Hindlimb muscle (tissue), 1 donor: ENCODE results near the gene ZDHHC8. TPM values are rescaled to one million over a fixed set of nuclear protein-coding genes. Genes with fewer than 3 reads are reported as not detected.

Experiments used
- DNase-seq: peaks from one replicate; pipeline ENCODE4 v3.0.0-alpha.2; 2013
- polyA plus RNA-seq: library from polyadenylated mRNA; unstranded; fragments of 120-200 nt; gene quantifications from one replicate; pipeline ENCODE4 v1.2.1, GENCODE V29; 2013; ENCODE audit not compliant: insufficient read length

The ZDHHC8 gene
- polyA plus RNA-seq, 1 donor: 48.7 TPM

DNA sequence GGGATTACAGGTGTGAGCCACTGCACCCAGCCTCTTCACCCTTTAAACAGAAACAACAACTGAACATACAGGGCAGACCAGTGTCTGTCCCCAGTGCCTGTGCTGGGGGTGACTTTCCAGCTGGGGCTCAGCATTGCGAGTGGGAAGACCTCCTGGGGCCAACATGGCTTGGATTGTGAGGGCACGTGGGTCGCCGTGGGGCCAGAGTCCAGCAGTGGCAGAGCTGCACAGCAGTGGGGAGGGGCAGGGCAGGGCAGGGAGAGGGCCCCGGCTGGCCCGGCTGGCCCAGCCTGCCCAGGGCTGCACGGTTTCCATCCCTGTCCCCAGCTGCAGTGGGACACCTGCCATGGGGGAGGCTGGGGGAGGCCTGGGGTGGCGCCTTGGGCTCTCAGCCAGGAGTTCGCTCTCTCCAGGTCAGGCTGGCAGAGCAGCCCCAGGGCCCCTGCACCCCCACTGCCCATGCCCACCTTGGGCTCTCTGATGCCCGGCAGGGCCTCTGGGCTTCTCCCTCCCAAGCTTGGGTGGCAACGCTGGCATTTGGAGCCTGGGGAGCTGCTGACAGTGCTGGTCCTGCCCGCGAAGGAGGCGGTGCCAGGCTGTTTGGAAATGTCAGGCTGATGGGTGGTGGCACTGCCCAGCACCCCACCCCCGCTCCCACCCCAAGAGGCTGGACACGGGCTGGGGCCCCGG lies 49.7 kb downstream of the ZDHHC8 start:
- DNase-seq: no peak

DNA sequence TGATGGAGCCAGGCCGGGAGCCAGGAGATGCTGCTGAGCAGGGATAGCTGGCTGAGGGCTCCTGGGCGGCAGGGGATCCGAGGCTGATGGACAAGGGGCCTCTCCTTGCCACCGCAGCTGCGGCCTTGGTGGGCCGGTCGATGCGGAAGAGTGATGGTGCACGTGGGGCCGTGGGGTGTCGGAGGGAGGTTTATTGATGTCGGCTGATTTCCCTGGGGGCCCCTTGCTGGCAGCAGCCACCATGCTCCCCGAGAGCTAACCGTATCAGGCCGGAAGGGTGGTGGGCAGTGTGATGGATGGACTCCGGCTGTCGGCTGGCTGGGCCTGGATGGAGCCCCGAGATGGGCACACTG lies 50.3 kb downstream of the ZDHHC8 start:
- no peak for DNase-seq

DNA sequence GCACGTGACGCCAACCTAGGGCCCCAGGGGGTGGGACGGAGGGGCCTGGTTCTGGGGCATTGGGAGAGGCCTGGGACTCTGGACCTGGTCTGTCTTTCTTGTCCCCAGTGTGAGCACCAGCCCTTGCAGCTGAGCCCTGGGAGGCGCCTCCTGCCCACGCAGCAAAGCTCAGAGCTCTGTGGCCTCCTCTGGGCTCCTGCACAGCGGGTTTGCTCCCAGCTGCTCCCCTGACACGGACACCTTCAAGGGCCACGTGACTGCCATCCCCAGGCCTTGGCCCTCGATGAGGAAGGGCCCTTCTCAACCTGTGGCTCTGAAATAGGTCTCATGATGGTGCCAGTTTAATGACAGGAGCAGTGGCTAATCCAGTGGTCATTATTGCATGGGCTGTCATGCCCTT lies 50.8 kb downstream of the ZDHHC8 start:
- no peak for DNase-seq

DNA sequence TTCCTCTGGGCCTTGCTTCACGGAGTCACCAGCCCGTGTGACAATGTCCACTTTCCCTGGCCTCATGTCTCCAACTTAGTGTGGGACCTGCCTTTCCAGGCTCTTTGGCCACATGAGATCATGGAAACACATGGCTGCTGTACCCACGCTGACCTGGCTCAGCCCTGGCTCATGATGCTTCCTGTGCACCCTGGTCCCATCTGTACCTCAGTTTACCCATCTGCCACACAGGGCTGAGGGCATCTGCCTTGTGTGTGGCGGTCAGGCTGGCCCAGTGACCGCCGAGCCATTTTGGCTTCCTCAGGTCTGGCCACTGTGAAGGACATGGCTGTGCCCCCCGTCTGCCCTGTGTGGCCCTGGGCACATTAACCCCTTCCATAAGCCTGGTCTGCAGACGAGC lies 51.5 kb downstream of the ZDHHC8 start:
- DNase-seq: no peak

DNA sequence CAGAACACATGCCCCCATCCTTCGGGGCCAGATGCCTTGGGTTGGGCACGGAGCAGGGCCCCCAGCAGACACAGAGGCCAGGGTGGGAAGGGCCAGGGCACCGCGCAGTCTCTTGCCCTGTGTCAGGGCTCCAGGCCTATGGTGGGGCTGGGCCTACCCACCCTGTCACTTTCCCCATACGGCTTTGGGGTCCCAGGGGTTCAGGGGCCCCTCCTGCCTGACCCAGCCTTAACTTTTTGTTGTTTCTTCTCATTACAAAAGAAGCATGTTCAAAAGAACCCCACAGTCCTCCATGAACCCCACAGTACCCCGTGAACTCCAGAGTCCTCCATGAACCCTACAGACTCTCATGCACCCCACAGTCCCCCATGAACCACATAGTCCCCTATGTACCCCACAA lies 52.2 kb downstream of the ZDHHC8 start:
- no peak for DNase-seq

DNA sequence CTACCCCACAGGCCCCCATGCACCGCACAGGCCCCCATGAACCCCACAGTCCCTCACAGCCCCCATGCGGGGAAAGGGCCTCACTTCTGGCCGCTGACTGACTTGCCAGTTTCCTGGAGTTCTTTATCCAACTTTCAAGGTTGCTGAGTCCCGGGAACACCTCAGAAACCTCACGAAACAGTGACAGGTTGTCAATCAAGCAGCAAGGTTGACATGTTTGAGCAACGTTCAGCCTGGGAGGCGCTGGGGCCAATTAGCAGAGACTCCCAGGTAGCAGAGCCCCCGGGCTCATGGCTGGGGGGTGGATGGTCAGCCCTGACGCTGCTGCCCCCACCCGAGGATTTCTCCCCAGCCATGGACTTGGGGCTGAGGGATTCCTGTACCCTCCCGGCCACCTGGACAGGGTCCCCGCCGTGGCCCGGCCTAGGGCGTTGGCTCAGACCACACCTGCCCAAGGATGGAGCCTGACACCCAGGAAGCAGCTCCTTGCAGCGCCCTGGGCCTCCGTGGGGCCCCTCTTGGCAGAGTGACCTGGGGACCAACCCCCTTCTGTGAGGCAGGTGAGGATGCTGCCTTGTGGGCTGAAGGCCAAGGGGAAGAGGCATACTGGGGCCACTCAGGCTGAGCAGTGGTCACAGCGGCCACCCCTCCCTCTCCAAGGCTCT lies 53.0 kb downstream of the ZDHHC8 start:
- DNase-seq: no peak

DNA sequence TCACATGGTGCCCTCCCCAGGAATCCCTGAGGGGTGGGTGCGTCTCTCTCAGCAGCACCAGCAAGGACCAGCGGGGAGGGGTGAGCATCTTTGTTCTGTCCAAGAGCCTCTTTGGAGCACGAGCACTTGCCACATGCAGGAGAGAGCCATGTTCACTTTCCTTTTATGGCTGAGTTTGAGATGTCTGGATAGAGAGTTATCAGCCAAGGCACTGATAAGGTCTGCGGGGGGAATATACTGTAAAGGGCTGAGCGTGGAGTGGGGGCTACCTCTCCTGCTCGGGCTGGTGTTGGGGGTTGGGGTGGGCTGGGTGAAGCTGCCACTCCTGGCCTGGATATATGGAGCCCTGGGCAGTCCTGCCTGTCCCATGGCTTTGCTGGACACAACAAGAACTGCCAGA lies 54.1 kb downstream of the ZDHHC8 start:
- DNase-seq: no peak

DNA sequence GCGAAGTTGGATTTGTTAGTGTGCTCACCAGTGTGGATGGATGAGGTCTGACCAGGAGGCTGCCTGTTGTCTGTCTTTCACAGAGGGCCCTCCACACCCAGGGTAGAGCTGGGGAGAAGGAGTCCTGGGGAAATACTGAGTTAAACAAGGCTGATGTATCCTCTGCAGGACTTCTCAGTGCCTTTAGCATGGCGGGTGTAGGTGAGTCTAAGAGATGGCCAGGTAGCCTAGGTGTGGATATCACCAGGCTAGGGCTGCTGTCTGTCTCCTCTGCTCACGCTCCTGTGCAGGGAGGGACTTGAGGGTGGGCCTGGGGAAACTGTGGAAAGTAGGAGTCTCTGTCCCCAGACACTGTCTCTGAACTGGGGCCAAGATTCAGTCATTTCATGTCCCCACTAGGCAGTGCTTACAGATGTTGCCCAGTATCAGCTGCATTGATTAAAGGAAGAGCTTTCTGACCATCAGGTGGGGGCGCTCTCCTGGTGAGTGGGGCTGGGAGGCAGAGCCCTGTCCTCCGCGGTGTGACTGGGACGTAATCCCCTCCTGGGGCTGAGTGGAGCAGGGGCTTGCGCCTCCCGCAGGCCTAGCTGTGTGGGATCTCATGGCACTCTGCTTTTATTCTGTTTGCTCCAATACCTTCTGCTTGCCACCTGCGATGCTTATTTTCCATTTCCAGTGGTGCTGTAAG lies 54.7 kb downstream of the ZDHHC8 start:
- DNase-seq: no peak

DNA sequence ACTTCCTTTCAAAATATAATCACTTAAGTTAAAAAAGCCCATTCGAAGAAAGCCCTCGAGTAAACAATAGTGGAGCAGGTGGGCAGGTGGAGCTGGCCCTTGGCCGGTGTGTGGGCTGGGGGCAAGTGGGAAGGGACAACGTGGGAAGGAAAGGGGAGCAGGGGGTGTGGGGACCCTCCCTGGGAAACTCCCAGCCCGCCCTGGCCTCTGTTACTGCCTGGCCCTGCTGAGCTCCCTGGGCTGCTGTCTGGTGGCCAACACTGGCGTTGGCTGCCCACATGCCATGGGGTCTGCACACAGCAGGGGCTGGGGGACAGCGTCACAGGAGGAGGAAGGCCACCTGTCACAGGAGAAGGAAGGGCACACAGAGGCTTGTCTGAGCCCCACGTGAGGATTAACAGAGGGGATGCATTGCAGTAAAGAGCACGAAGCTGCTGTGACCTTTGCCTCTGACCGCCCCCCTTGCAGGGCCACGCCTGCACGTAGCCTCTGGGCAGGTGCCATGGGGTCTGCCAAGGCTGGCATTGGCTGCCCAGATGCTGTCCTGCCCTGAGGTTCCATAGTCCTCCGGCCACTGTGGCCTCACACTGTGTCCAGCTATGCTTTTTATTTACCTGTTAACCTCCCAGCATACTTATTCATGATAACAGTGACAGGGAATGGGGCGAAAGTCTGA lies 55.4 kb downstream of the ZDHHC8 start:
- DNase-seq: no peak

DNA sequence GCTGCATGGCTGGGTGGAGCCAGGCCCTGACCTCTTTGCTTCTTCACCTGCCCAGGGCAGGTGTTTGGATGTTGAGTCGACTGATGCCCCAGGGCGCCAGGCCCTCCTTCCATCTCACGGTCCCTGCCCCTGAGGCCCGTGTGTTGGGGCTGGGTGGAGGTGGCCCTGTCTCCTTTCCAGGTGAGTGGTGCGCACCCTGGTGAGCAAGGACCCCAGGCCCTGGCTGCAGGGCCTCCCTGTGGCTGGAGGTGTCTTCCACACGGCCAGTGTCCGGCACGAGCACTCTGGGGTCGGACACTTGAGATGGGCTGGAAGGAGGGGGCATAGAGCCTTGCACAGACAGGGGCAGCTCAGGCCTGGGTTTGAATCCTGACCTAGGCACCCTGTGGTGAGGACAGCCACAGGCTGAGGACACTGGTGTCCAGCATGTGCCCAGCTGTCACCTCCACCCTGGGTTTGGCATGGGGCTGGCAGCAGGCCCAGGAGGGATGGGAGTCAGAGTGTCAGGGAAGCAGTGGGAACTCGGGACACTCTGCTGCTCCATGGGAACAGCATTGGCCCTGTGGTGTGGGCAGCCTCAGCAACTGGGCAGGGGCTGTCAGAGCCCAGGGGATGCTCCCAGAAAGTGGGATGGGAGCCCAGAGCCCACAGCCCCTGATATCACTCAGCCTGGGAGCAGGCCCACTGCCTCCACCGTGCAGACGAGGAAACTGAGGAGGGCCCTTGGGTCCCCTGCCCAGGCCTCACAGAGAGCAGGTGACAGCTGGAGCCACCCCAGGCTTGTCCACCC lies 56.4 kb downstream of the ZDHHC8 start:
- DNase-seq: no peak

DNA sequence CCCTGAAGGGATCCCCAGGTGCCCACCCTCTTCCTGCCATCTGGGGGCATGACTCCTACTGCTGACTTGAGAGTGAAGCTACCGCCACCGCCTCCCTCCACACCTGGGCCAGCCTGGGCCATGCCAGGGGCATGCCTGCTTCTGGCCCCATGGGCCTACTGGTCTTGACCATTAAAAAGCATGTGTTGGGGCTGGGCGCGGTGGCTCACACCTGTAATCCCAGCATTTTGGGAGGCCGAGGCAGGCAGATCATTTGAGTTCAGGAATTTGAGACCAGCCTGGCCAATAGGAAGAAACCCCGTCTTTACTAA lies 56.9 kb downstream of the ZDHHC8 start:
- DNase-seq: no peak

DNA sequence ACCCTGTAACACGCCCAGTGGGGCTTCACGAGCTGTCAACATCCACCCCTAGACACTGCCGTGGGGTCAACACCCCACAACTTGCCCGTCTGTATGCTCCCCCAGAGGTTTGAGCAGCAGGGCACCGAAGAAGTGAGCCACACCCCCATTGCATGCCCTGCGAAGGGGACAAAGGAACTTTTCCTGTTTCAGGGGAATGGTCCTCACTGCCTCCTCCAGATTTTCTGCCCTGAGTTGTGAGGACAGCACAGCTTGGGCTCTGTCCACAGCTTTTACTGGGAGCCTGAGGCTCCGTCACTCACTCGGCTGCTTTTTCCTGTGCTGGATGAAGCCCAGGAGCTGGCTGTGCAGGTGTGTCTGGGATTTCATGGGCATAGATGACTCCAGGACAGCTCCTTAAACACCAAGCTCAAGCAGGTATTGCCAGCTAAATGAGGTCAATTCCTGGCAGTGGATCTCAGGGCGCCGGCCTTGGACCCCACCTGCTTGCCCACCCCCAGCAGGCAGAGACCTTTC lies 59.5 kb downstream of the ZDHHC8 start:
- DNase-seq: no peak

DNA sequence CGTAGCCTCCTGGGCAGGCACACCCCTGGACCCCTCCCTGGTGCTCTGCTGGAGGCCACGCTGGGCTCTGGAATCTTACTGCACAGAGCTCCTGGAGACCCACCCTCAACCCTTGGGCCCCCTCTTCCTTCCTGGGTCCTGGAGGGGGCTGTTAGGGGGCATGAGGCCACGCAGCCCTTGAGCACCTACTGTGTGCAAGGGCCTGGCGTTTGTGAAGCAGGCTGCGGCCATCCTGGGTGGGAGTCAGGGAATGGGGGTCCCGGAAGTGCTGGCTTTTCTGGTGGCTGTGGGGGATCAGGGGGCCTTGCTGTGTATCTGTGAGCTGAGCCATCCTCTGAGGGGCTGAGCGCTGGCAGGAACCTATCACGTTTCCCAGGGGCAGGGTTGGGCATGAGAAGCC lies 60.2 kb downstream of the ZDHHC8 start:
- DNase-seq: no peak

DNA sequence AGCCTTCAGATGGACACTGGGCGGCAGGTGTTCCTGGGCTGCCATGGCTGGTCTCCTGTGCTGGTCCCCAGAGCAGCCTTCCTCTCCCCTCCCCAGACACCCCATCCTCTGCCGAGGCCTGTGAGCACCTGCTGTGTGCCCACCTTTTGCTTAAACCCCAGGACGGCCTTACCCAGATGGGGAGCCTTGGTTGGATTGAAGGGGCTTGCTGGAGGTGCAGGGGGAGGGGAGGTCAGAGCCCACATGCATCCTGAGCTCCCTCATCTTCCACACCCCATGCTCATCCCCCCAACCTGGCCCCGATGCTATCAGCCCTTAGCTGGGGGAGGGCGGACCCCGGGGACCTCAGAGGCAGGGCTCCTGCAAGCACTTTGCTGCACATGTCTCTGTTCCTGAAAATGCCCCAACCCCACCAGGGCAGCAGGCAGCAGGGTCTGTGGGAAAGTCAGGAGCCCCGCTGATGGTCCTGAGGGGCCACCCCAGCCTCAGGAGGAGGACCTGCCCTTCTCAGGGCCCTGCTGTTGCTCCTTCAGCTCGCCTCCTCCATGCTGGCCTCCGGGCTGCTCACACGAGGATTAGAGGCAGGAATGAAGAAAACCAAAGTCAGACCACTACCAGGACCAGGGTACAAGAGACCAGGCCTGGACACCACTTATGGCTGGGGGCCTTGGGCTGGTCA lies 60.8 kb downstream of the ZDHHC8 start:
- no peak for DNase-seq

DNA sequence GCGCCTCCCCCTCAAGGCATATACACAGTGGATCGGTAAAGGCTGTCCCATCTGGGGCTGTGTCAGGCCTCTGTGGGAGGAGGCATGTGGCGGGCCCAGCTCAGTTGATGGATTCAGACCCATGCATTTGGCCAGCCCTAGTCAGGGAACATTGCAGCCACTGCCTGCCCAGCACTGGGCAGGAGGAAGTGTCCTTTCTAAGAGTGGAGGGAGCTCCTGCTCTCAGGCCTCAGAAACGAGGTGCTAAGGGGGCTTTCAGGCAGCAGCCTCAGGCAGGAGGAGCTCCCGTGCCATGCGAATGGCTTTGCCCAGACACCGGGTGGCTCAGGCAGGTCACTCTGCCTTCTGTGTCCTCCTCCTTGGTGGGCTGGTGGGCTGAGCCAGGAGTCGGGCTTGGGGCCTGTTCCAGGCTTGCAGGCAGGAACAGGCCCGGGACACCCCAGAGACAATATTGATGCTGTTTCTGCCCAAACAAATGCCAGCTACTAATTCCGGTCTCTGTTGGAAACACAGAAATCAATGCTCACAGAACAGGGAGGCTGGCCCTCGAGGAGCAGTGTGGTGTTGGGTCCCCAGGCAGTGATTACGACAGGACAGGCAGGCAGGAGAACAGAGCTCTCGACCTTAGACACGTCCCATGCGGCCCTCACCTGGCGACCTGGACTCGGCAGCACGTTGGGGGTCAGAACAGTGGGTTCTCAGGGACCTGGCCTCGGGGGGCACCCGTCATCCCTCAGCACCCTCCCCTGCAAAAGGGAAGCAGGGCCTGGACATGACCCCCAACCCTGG lies 61.6 kb downstream of the ZDHHC8 start:
- DNase-seq: no peak

DNA sequence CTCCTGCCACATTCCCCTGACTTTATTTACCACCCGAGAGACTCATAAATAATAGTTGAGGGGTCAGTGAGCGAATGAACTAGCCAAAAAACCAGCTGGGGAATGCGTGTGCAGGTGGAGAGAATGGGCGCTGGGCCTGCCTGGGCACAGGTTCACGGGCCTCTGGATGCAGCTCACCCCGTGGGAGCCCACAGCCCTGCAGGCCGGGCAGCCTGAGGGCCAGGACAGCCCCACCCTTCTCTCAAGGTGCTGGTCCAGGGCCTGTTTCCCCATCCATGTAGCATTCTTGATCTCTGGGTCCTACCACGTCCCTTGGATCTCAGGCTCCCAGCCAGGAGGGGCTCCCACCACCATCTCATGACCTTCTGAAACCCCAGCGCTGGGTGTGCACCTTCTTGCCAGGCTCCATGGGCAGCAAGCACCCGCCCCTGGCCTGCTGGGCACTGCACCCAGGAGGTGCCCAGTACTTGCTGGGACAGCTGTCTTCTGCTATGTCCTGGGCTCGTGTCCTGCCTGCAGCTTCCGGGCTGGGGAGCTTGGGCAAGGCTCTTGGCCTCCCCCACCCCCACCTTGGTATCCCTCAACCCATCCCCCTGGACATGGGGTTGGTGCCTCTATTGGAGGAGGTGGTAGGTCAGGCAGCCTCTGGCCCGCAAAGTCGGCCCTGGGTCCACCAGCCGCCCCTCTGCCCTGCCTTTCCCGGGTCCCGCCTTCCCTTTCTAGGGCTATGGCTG lies 62.3 kb downstream of the ZDHHC8 start:
- DNase-seq: no peak

DNA sequence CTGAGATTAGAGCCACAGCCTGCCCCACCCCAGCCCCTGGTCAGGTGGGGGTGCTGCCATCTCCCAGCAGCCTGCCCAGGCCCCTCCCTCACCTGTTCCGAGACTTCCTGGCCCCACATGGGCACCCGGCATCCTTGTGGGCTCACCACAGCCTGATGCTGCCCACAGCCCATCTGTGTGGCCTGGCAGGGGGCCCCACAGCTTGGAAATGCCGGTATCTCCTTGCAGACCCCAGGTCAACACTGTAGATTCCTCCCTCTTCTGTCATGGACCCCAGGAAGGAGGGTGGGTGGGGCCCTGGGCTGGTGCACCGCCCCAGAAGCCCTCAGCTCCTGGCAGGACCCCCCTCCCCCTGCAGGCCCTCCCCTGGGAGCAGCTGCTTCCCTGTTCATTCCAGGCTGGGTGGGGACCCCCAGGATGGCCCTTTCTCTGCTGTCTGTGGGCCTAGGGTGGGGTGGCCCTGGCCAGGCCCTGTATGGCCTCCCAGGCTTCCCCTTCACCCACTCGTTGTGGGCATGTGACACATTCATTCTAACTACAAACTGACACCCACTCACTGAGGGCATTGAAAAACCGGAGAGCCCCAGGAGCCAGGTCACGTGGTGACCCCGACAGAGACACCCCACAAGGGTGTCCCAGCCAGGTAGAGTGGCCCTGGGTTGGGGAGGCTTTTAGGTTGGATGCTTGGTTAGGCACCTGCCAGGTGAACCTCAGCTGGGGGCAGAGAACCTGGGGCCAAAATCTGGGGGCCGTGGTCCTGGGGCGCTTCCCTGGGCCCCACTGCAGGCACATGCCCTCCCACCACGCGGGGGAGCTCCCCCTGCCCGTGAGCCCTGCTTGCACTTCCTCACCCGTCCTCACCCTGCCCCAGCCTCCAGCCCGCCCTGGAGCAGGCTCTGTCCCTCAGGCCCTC lies 63.3 kb downstream of the ZDHHC8 start:
- DNase-seq: no peak

DNA sequence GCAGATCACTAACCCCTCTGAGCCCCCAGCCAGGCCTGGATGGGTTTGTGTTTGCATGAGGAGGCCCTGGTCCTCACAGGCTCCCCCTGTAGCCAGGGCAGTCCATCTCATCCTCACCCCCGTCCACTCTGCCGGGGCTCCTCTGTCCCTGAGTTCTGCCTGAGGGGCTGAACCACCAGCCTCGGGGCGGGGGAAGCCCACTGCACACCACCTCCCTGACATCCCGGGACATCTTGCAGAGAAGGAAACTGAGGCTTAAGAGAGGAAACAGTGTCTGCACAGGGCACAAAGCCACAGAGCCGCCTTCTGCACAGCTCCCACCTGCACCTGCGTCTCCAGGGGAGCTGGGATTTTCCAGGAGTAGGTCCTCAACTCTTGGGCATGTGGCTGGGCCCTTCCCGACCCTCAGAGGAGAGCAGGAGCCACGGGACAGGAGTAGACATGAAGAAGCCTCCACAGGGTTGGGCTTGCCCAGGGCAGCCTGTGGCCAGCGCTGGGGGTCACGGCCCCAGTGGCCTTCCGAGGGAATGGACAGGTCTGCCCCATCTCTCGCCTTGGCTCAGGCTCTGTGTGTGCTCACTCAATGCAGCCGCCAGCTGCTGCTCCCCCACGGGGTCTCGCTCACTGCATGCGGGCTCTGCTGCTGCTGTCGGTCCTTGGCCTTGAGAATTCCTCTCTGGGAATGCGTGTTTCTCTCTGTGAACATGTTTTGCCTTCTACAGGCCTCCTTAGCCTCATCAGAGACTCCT lies 64.7 kb downstream of the ZDHHC8 start:
- DNase-seq: no peak
